Neuronal stem cell (in vitro differentiated cells): ENCODE measurements around the gene LARP4.
"Not testable (repeated sequence)": the region's sequence is repeated elsewhere in the genome, so short reads cannot be mapped to it uniquely, and the experiment has no call there.

Experiments used
- DNase-seq: peaks from one replicate; pipeline ENCODE4 v3.0.0-alpha.2; 2013; ENCODE audit warnings: low spot score
- H2AFZ ChIP-seq: one replicate; pipeline ENCODE4 v1.6.1; 2013; ENCODE audit warnings: mild to moderate bottlenecking, low read length, inconsistent platforms
- H2AK5ac ChIP-seq: 2 replicates; pipeline ENCODE4 v1.6.1; 2013; ENCODE audit warnings: low read depth, mild to moderate bottlenecking, inconsistent platforms, low read length, moderate library complexity, mixed read lengths
- H2BK120ac ChIP-seq: 2 replicates; pipeline ENCODE4 v1.6.1; 2013; ENCODE audit warnings: low read depth, mild to moderate bottlenecking, inconsistent platforms, low read length, moderate library complexity, mixed read lengths
- H2BK12ac ChIP-seq: one replicate; pipeline ENCODE4 v1.6.1; 2013; ENCODE audit warnings: low read length, inconsistent platforms
- H2BK15ac ChIP-seq: 2 replicates; pipeline ENCODE4 v1.6.1; 2013; ENCODE audit warnings: mild to moderate bottlenecking, low read length, inconsistent platforms, mixed read lengths
- H2BK5ac ChIP-seq: one replicate; pipeline ENCODE4 v1.6.1; 2013; ENCODE audit warnings: inconsistent platforms, mild to moderate bottlenecking, low read length, moderate library complexity
- H3K14ac ChIP-seq: one replicate; pipeline ENCODE4 v1.6.1; 2013; ENCODE audit warnings: low read length, inconsistent platforms
- H3K18ac ChIP-seq: 2 replicates; pipeline ENCODE4 v1.6.1; 2013; ENCODE audit warnings: low read length, inconsistent platforms
- H3K23ac ChIP-seq: 2 replicates; pipeline ENCODE4 v1.6.1; 2013; ENCODE audit warnings: low read depth, mild to moderate bottlenecking, mixed read lengths, low read length, inconsistent platforms; ENCODE audit not compliant: poor library complexity
- H3K27ac ChIP-seq: replicated peaks from 3 replicates; pipeline ENCODE4 v1.5.1; 2013; ENCODE audit warnings: low read length, inconsistent platforms
- H3K27me3 ChIP-seq, 3 experiments: 2 replicates each; pipeline ENCODE4 v1.6.1; 2013; ENCODE audit warnings: low read length in 3 of 3, mild to moderate bottlenecking in 2 of 3, inconsistent platforms in 1 of 3, low read depth in 1 of 3, mixed read lengths in 1 of 3, moderate library complexity in 1 of 3; ENCODE audit not compliant: control insufficient read depth in 3 of 3, insufficient read depth in 3 of 3
- H3K36me3 ChIP-seq, 2 donors: replicated peaks in 1 of 2; 2 replicates each; pipeline ENCODE4 v1.6.1; 2013; ENCODE audit warnings: low read length in 2 of 2; ENCODE audit not compliant: control insufficient read depth in 2 of 2, insufficient read depth in 2 of 2
- H3K4ac ChIP-seq: 2 replicates; pipeline ENCODE4 v1.6.1; 2013; ENCODE audit warnings: inconsistent platforms, mild to moderate bottlenecking, low read length, moderate library complexity
- H3K4me1 ChIP-seq, 2 donors: 1 replicate in 1 of 2; 2 replicates in 1 of 2; pipeline ENCODE4 v1.6.1; 2013; ENCODE audit warnings: low read length in 2 of 2, low read depth in 1 of 2; ENCODE audit not compliant: control insufficient read depth in 2 of 2, insufficient read depth in 1 of 2
- H3K4me2 ChIP-seq: one replicate; pipeline ENCODE4 v1.6.1; 2013; ENCODE audit warnings: mild to moderate bottlenecking, low read length, inconsistent platforms; ENCODE audit not compliant: insufficient read depth, poor library complexity, severe bottlenecking
- H3K4me3 ChIP-seq, 2 donors: 2 replicates each; pipeline ENCODE4 v1.5.1; 2013; ENCODE audit warnings: low read length in 2 of 2, mild to moderate bottlenecking in 2 of 2, inconsistent platforms in 1 of 2, moderate library complexity in 1 of 2
- H3K79me1 ChIP-seq: one replicate; pipeline ENCODE4 v1.6.1; 2013; ENCODE audit warnings: low read depth, mild to moderate bottlenecking, inconsistent platforms, low read length, moderate library complexity
- H3K9ac ChIP-seq: one replicate; pipeline ENCODE4 v1.6.1; 2013; ENCODE audit warnings: mild to moderate bottlenecking, low read depth, low read length, inconsistent platforms; ENCODE audit not compliant: poor library complexity
- H3K9me3 ChIP-seq, 2 donors: replicated peaks in 1 of 2; 2 replicates each; pipeline versions ENCODE3 to v1.6.1; 2013; ENCODE audit warnings: low read length in 2 of 2, mild to moderate bottlenecking in 2 of 2, inconsistent platforms in 1 of 2, low read depth in 1 of 2, mixed read lengths in 1 of 2, moderate library complexity in 1 of 2; ENCODE audit not compliant: control insufficient read depth in 2 of 2, insufficient read depth in 1 of 2
- H4K8ac ChIP-seq: one replicate; pipeline ENCODE4 v1.6.1; 2013; ENCODE audit warnings: low read depth, mild to moderate bottlenecking, inconsistent platforms, low read length, moderate library complexity
- H4K91ac ChIP-seq: one replicate; pipeline ENCODE4 v1.6.1; 2013; ENCODE audit warnings: low read length, low read depth, mild to moderate bottlenecking, inconsistent platforms; ENCODE audit not compliant: poor library complexity
- WGBS, 2 donors: extraction: QIAGEN DNeasy Blood & Tissue Kit; methylation state at CpG; one replicate each; pipeline ENCODE4 v1.1.7; 2013; ENCODE audit warnings: missing lambda C conversion rate in 2 of 2, mixed read lengths in 1 of 2; ENCODE audit not compliant: insufficient read length in 2 of 2, insufficient replicate concordance in 1 of 2; ENCODE audit errors: extremely low coverage in 2 of 2; 5-methylcytosine and 5-hydroxymethylcytosine counted together

Gene LARP4

GRCh38 chr12:50380761-50381325, 19.8 kb upstream of the LARP4 start:
- Histone ChIP-seq H3K23ac (no peak overlapping the region), H2BK15ac (no peak overlapping the region), H2BK12ac (peak overlapping the region; percentile 41), H3K9me3 (no peaks in the 10 kb centered on the region), H3K14ac (peak overlapping the region; percentile 89), H3K27me3 (no peaks in the 10 kb centered on the region), H3K4ac (no peak overlapping the region), H3K4me1 (no peaks in the 10 kb centered on the region), H4K8ac (no peak overlapping the region), H3K18ac (peak overlapping the region; percentile 80), H2BK120ac (no peak overlapping the region), H2AFZ (no peak overlapping the region), H2BK5ac (no peak overlapping the region), H3K4me3 (no peak overlapping the region), H2AK5ac (peak overlapping the region; percentile 56), H3K4me2 (no peak overlapping the region), H3K36me3 (no peaks in the 10 kb centered on the region), H4K91ac (no peak overlapping the region), H3K9ac (peak overlapping the region; percentile 60), H3K27ac (no peak overlapping the region), H3K79me1 (peaks cover 2% of the 10 kb centered on the region)
- no peak for DNase-seq
- no CpG with 5 or more reads among the region's 8 CpGs for WGBS, 2 donors

GRCh38 chr12:50387487-50387886, 13.2 kb upstream of the LARP4 start:
- H2BK12ac ChIP-seq = no peak overlapping the region
- H3K9me3 ChIP-seq = no peaks in the 10 kb centered on the region
- no peak overlapping the region for H3K18ac ChIP-seq
- H3K79me1 ChIP-seq = no peaks in the 10 kb centered on the region
- no peak overlapping the region for H3K4me2 ChIP-seq
- no peak overlapping the region for H3K23ac ChIP-seq
- no peak overlapping the region for H3K4ac ChIP-seq
- H3K4me3 ChIP-seq = no peak overlapping the region
- no peak overlapping the region for H3K9ac ChIP-seq
- no peak overlapping the region for H4K91ac ChIP-seq
- no peak overlapping the region for H2AK5ac ChIP-seq
- peak overlapping the region; percentile 75 for H2AFZ ChIP-seq
- DNase-seq = no peak
- H4K8ac ChIP-seq = no peak overlapping the region
- H3K27ac ChIP-seq = no peak overlapping the region
- H3K14ac ChIP-seq = no peak overlapping the region
- no peak overlapping the region for H2BK120ac ChIP-seq
- no peaks in the 10 kb centered on the region for H3K36me3 ChIP-seq
- H3K4me1 ChIP-seq = peaks cover 0 to 2% of the 10 kb centered on the region in 2 donors
- no CpG with 5 or more reads among the region's 5 CpGs for WGBS, 2 donors
- no peaks in the 10 kb centered on the region for H3K27me3 ChIP-seq
- H2BK5ac ChIP-seq = no peak overlapping the region
- H2BK15ac ChIP-seq = no peak overlapping the region

- WGBS, 2 donors = no CpG with 5 or more reads among the region's 7 CpGs
- Histone ChIP-seq H2BK12ac (no peak overlapping the region), H3K9me3 (no peaks in the 10 kb centered on the region), H3K27me3 (no peaks in the 10 kb centered on the region), H4K91ac (no peak overlapping the region), H3K79me1 (no peaks in the 10 kb centered on the region), H3K9ac (no peak overlapping the region), H3K4ac (no peak overlapping the region), H3K4me3 (no peak overlapping the region), H3K36me3 (no peaks in the 10 kb centered on the region), H3K4me2 (no peak overlapping the region), H2BK5ac (no peak overlapping the region), H2AK5ac (no peak overlapping the region), H2BK120ac (no peak overlapping the region), H3K14ac (no peak overlapping the region), H4K8ac (no peak overlapping the region), H3K4me1 (peaks cover 0 to 2% of the 10 kb centered on the region in 2 donors), H3K18ac (no peak overlapping the region), H3K27ac (no peak overlapping the region), H3K23ac (no peak overlapping the region), H2AFZ (peak overlapping the region; percentile 75), H2BK15ac (no peak overlapping the region)
- DNase-seq = no peak
Observed at GRCh38 chr12:50387972-50388478, 12.7 kb upstream of the LARP4 start.

- H2BK120ac ChIP-seq, H2AFZ ChIP-seq, H3K9ac ChIP-seq, H3K4me3 ChIP-seq, H3K14ac ChIP-seq, H2BK12ac ChIP-seq, H3K23ac ChIP-seq, H3K79me1 ChIP-seq, H2AK5ac ChIP-seq, H3K27me3 ChIP-seq, H4K8ac ChIP-seq, H3K18ac ChIP-seq, H3K36me3 ChIP-seq, H3K4me2 ChIP-seq, H3K27ac ChIP-seq, H2BK5ac ChIP-seq, H3K9me3 ChIP-seq, H3K4ac ChIP-seq, H2BK15ac ChIP-seq, H3K4me1 ChIP-seq, DNase-seq, H4K91ac ChIP-seq: not testable (repeated sequence)
- WGBS, 2 donors = no CpG with 5 or more reads among the region's 10 CpGs
Observed at GRCh38 chr12:50388793-50389192, 11.9 kb upstream of the LARP4 start.
